A549 (cell line): ENCODE measurements around the gene PHPT1. TPM values are rescaled to one million over a fixed set of nuclear protein-coding genes. Genes with fewer than 3 reads are reported as not detected.
"Not testable (repeated sequence)": the region's sequence is repeated elsewhere in the genome, so short reads cannot be mapped to it uniquely, and the experiment has no call there.

Source experiments
- ATAC-seq, 2 experiments: fragments of 200-7000 bp in 1 of 2; fragments of >200 bp in 1 of 2; cut with Nextera tagmentation in 1 of 2; cut with Tn5 transposase in 1 of 2; 3 replicates each; pipeline versions ENCODE4 v1.8.0 to v1.9.1; 2018 to 2020; ENCODE audit warnings: mild to moderate bottlenecking in 1 of 2, moderate library complexity in 1 of 2
- CTCF ChIA-PET: fragments of 300-600 bp; sonication (Branson Sonifier 250); formaldehyde crosslinking; extraction: SDS; loops from one replicate; lab custom pipeline; 2021; ENCODE audit warnings: antibody characterized with exemption, inconsistent platforms; lab: Yijun Ruan, JAX
- POLR2A ChIA-PET: fragments of 350-600 bp; formaldehyde crosslinking; extraction: SDS; loops from one replicate; lab custom pipeline; 2021; ENCODE audit warnings: antibody characterized with exemption, inconsistent platforms; lab: Yijun Ruan, JAX
- DNase-seq, 2 experiments: peaks; one replicate each; pipeline versions ENCODE4 v3.0.0 to v3.0.0-alpha.2; 2011 to 2016; ENCODE audit warnings: low read depth in 1 of 2, low spot score in 1 of 2
- FAIRE-seq: peaks from 2 replicates; lab custom pipeline; 2011; peaks lifted over from hg19 to GRCh38; lab: Jason Lieb, UNC
- H3K27ac ChIP-seq, 2 experiments: fragments of >200 bp; sonication (Bioruptor Twin); formaldehyde crosslinking; 3 replicates each; pipeline ENCODE4 v1.5.1; 2016 to 2017
- H3K4me1 ChIP-seq: fragments of >200 bp; sonication (Bioruptor Twin); formaldehyde crosslinking; 3 replicates; pipeline ENCODE4 v1.6.1; 2016
- H3K4me2 ChIP-seq: fragments of >200 bp; sonication (Bioruptor Twin); formaldehyde crosslinking; 3 replicates; pipeline ENCODE4 v1.6.1; 2016
- H3K4me3 ChIP-seq: fragments of >200 bp; sonication (Bioruptor Twin); formaldehyde crosslinking; 3 replicates; pipeline ENCODE4 v1.5.1; 2016
- H3K9me3 ChIP-seq: fragments of >200 bp; sonication (Bioruptor Twin); formaldehyde crosslinking; 3 replicates; pipeline ENCODE4 v1.6.1; 2016
- CBX8 ChIP-seq: fragments of 200-600 bp; sonication (generic); IDR thresholded peaks from 2 replicates; pipeline ENCODE4 v1.6.1; 2016
- EHF ChIP-seq: fragments of 250-450 bp; sonication (Bioruptor Pico); IDR thresholded peaks from 2 replicates; pipeline ENCODE4 v1.5.0; 2020; ENCODE audit warnings: mild to moderate bottlenecking
- EHMT2 ChIP-seq: fragments of 200-600 bp; sonication (generic); IDR thresholded peaks from 2 replicates; pipeline ENCODE4 v1.6.1; 2016; ENCODE audit warnings: antibody characterized with exemption, low read depth, mild to moderate bottlenecking, moderate library complexity
- FOSL2 ChIP-seq, 2 experiments: fragments of 450-650 bp in 1 of 2; fragments of >200 bp in 1 of 2; sonication (Bioruptor Twin) in 1 of 2; formaldehyde crosslinking; IDR thresholded peaks; 2 replicates each; pipeline versions ENCODE4 v1.5.0 to v1.6.1; 2016 to 2020; ENCODE audit warnings: mild to moderate bottlenecking in 1 of 2, moderate library complexity in 1 of 2
- FOXS1 ChIP-seq: fragments of 250-450 bp; sonication (Bioruptor Pico); IDR thresholded peaks from 2 replicates; pipeline ENCODE4 v1.5.0; 2020; ENCODE audit warnings: mild to moderate bottlenecking, moderate library complexity
- GATA3 ChIP-seq: IDR thresholded peaks from 2 replicates; pipeline ENCODE4 v1.6.1; 2012; ENCODE audit warnings: borderline replicate concordance
- HDAC2 ChIP-seq: fragments of 200-600 bp; sonication (generic); IDR thresholded peaks from 2 replicates; pipeline ENCODE4 v1.6.1; 2016
- HOXA7 ChIP-seq: fragments of 250-450 bp; sonication (Bioruptor Pico); IDR thresholded peaks from 2 replicates; pipeline ENCODE4 v1.5.0; 2020; ENCODE audit warnings: mild to moderate bottlenecking, moderate library complexity
- MAZ ChIP-seq: fragments of 150-350 bp; IDR thresholded peaks from 2 replicates; pipeline ENCODE4 v1.6.1; 2014; ENCODE audit warnings: antibody characterized with exemption, low read depth, low read length, borderline replicate concordance
- NFE2L2 ChIP-seq: fragments of 150-350 bp; conservative IDR thresholded peaks from 2 replicates; pipeline ENCODE4 v1.6.1; 2014; ENCODE audit warnings: low read length
- NPAS2 ChIP-seq: fragments of 250-450 bp; sonication (Bioruptor Pico); IDR thresholded peaks from 2 replicates; pipeline ENCODE4 v1.8.0; 2022; ENCODE audit warnings: mild to moderate bottlenecking, moderate library complexity, borderline replicate concordance
- POLR2AphosphoS2 ChIP-seq: conservative IDR thresholded peaks from 2 replicates; pipeline ENCODE4 v1.6.1; 2012; ENCODE audit warnings: low read length, improper control_type of control experiment, inconsistent platforms
- TFCP2L1 ChIP-seq: fragments of 250-450 bp; sonication (Bioruptor Pico); IDR thresholded peaks from 2 replicates; pipeline ENCODE4 v1.5.0; 2021; ENCODE audit warnings: mild to moderate bottlenecking
- ZC3H11A ChIP-seq: fragments of 450-650 bp; IDR thresholded peaks from 2 replicates; pipeline ENCODE4 v1.6.1; 2014; ENCODE audit warnings: antibody characterized with exemption, mild to moderate bottlenecking
- ZSCAN20 ChIP-seq: fragments of 250-450 bp; sonication (Bioruptor Pico); IDR thresholded peaks from 2 replicates; pipeline ENCODE4 v1.8.0; 2022; ENCODE audit warnings: mild to moderate bottlenecking, moderate library complexity
- WGBS: methylation state at CpG from one replicate; pipeline ENCODE4 v1.1.6; 2017; ENCODE audit errors: missing lambda C conversion rate; 5-methylcytosine and 5-hydroxymethylcytosine counted together
- polyA plus RNA-seq, 4 experiments: library from polyadenylated mRNA; depleted of rRNA in 3 of 4; stranded (reverse); fragments of >200 nt; fragmentation: RNase III in 1 of 4; extraction: RNeasy Plus Mini Kit Qiagen cat#74134 plus additional on column Dnase treatment in 1 of 4; gene quantifications; 2 replicates in 3 of 4; 3 replicates in 1 of 4; pipeline ENCODE4 v1.2.3, GENCODE V29; 2011 to 2017
- TF ChIP-seq, protein P1 (sequence below): fragments of 200-600 bp; sonication (generic); IDR thresholded peaks from 2 replicates; pipeline ENCODE4 v1.6.1; 2016; ENCODE audit warnings: antibody characterized with exemption, mild to moderate bottlenecking, moderate library complexity
- TF ChIP-seq, protein P2 (sequence below): IDR thresholded peaks from 2 replicates; pipeline ENCODE4 v1.6.1; 2012
- TF ChIP-seq, protein P3 (sequence below): fragments of >200 bp; sonication (Bioruptor Twin); formaldehyde crosslinking; IDR thresholded peaks from 3 replicates; pipeline ENCODE4 v1.6.1; 2016

PHPT1 gene
- polyA plus RNA-seq, 2 of the 4 experiments (the other 2 are of a cell fraction) = 123 to 234 TPM

DNA sequence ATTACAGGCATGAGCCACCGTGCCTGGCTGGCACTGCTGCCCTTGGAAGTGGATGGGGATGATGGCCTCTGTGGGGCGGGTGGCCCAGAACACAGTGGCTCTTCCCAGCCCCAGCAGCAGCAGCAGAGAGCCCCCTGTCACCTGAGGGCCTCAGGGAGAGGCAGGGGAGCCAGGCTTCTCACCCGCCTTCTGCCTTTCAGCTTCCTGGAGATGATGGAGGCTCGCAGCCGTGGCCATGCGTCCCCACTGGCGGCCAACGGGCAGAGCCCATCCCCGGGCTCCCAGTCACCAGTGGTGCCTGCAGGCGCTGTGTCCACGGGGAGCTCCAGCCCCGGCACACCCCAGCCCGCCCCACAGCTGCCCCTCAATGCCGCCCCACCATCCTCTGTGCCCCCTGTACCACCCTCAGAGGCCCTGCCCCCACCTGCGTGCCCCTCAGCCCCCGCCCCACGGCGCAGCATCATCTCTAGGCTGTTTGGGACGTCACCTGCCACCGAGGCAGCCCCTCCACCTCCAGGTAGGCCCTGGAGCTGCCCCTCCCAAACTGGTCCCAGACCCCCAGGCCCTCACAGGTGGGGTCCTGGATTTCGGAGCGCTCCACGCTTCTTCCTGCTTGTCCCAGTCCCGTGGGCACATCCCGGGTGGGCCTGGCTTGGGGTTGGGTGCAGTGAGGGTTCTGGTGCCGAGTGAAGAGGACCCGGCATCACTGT, 11.9 kb upstream of the PHPT1 start:
- DNase-seq = no peak
- Histone ChIP-seq H3K9me3 (no peaks in the 10 kb centered on the region), H3K4me2 (no peak overlapping the region), H3K4me1 (peaks cover 42% of the 10 kb centered on the region), H3K27ac (no peak overlapping the region), H3K4me3 (no peak overlapping the region)
- FAIRE-seq = no peak
- TF ChIP-seq, protein P1, sequence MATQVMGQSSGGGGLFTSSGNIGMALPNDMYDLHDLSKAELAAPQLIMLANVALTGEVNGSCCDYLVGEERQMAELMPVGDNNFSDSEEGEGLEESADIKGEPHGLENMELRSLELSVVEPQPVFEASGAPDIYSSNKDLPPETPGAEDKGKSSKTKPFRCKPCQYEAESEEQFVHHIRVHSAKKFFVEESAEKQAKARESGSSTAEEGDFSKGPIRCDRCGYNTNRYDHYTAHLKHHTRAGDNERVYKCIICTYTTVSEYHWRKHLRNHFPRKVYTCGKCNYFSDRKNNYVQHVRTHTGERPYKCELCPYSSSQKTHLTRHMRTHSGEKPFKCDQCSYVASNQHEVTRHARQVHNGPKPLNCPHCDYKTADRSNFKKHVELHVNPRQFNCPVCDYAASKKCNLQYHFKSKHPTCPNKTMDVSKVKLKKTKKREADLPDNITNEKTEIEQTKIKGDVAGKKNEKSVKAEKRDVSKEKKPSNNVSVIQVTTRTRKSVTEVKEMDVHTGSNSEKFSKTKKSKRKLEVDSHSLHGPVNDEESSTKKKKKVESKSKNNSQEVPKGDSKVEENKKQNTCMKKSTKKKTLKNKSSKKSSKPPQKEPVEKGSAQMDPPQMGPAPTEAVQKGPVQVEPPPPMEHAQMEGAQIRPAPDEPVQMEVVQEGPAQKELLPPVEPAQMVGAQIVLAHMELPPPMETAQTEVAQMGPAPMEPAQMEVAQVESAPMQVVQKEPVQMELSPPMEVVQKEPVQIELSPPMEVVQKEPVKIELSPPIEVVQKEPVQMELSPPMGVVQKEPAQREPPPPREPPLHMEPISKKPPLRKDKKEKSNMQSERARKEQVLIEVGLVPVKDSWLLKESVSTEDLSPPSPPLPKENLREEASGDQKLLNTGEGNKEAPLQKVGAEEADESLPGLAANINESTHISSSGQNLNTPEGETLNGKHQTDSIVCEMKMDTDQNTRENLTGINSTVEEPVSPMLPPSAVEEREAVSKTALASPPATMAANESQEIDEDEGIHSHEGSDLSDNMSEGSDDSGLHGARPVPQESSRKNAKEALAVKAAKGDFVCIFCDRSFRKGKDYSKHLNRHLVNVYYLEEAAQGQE = no peak
- no peak for TF ChIP-seq POLR2AphosphoS2
- TF ChIP-seq, protein P2, sequence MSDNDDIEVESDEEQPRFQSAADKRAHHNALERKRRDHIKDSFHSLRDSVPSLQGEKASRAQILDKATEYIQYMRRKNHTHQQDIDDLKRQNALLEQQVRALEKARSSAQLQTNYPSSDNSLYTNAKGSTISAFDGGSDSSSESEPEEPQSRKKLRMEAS = no peak
- TF ChIP-seq NFE2L2 = no peak
- no peak for TF ChIP-seq FOXS1 (CRISPR knock-in tag)
- no peak for TF ChIP-seq EHF (CRISPR knock-in tag)
- ChIA-PET CTCF (interaction anchor here (1.5 to 2.2 kb wide), 4 partner anchors 22 to 198 kb away, joined by 4 to 10 read pairs (median 4); no protein-coding TSS in a partner anchor), POLR2A (no interaction called here)
- WGBS = 91% methylated on average over 14 of the region's 27 CpGs
- ATAC-seq = no peak

DNA sequence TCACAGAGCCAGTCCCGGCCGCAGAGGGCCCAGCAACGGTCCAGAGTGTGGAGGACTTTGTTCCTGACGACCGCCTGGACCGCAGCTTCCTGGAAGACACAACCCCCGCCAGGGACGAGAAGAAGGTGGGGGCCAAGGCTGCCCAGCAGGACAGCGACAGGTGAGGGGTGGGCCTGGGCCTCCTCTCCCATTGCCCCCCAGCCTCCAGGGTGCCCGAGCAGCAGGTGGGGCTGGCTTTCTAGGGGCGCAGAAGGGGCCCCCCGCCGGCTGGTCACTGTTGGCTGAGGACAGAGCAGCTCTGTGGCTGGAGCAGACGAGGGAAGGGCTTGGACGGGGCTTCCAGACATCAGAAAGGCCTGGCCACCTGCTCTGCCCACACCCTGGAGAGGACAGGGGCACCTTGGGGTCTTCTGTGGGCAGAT, 11.3 kb upstream of the PHPT1 start:
- FAIRE-seq, H3K4me2 ChIP-seq, ATAC-seq, POLR2A ChIA-PET, H3K27ac ChIP-seq, H3K9me3 ChIP-seq, DNase-seq, H3K4me3 ChIP-seq: not testable (repeated sequence)
- no CpG with 5 or more reads among the region's 15 CpGs for WGBS
- peaks cover 44% of the 10 kb centered on the region for H3K4me1 ChIP-seq
- CTCF ChIA-PET = interaction anchor here (1.1 to 2.1 kb wide), 5 partner anchors 24 to 197 kb away, joined by 3 to 10 read pairs (median 4); no protein-coding TSS in a partner anchor

DNA sequence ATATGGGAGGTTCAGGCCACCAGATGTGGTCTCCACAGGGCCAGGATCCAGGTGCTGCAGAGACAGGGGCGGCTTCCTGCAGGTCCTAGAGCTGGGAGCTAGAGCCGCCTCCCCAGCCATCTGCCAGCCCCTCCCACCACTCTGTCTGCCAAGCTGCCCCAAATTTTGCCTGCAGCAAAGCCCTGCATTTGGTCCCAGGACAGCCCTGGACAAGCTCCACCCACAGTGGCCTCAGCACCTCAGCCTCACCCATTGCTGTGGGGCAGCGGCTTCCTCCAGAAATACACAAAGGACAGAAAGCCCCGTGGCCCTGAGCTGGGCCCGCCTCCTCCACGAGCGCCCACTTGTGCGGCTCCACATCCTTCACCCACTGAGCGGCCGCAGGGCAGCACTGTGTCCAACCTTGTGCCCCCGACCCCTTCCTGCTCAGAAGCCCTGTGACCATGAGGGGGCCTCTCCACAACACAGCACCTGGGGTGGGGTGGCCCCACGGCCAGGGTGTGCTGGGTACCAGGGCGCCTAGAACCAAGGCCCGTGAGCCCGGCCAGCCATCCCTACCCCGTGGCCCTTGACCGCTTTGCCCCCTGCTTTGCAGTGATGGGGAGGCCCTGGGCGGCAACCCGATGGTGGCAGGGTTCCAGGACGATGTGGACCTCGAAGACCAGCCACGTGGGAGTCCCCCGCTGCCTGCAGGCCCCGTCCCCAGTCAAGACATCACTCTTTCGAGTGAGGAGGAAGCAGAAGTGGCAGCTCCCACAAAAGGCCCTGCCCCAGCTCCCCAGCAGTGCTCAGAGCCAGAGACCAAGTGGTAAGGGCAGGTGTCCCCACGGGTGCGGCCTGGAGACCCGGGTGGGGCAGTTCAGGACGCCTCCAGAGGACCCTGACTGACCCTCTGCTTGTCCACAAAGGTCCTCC, 10.6 kb upstream of the PHPT1 start:
- ATAC-seq = no peak
- Histone ChIP-seq H3K27ac (0 out of 6 replicates have a peak overlapping the region, but pooled peaks of 1 of the 2 experiments have one; percentile 90), H3K9me3 (no peaks in the 10 kb centered on the region), H3K4me1 (peaks cover 51% of the 10 kb centered on the region), H3K4me2 (no peak overlapping the region), H3K4me3 (no peak overlapping the region)
- DNase-seq = no peak
- FAIRE-seq = no peak
- TF ChIP-seq MAZ (no peak), ZC3H11A (no peak), CBX8 (no peak), ZSCAN20 (CRISPR knock-in tag) (no peak), NPAS2 (no peak), TFCP2L1 (CRISPR knock-in tag) (no peak), HDAC2 (no peak), EHMT2 (no peak), FOSL2 (IDR thresholded peaks at IDR 0.05) (no peak), FOSL2 (CRISPR knock-in tag; IDR thresholded peaks at IDR 0.05) (no peak), HOXA7 (CRISPR knock-in tag) (no peak), GATA3 (no peak)
- TF ChIP-seq, protein P3, sequence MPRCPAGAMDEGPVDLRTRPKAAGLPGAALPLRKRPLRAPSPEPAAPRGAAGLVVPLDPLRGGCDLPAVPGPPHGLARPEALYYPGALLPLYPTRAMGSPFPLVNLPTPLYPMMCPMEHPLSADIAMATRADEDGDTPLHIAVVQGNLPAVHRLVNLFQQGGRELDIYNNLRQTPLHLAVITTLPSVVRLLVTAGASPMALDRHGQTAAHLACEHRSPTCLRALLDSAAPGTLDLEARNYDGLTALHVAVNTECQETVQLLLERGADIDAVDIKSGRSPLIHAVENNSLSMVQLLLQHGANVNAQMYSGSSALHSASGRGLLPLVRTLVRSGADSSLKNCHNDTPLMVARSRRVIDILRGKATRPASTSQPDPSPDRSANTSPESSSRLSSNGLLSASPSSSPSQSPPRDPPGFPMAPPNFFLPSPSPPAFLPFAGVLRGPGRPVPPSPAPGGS = no peak
- WGBS = 96% methylated on average over 13 of the region's 29 CpGs
- ChIA-PET CTCF (interaction anchor here (1.1 to 3.2 kb wide), 6 partner anchors 9 to 197 kb away, joined by 3 to 13 read pairs (median 8); no protein-coding TSS in a partner anchor), POLR2A (no interaction called here)
